GM12892 (cell line): ENCODE results near the gene C1orf141.

Experiments used
- POLR2A ChIP-seq: IDR thresholded peaks from 2 replicates; pipeline ENCODE4 v1.6.1; 2011; ENCODE audit warnings: low read depth, low read length, control low read depth
- TAF1 ChIP-seq: IDR thresholded peaks from 2 replicates; pipeline ENCODE4 v1.6.1; 2011; ENCODE audit warnings: low read depth, mild to moderate bottlenecking, control low read depth, low read length, borderline replicate concordance

DNA sequence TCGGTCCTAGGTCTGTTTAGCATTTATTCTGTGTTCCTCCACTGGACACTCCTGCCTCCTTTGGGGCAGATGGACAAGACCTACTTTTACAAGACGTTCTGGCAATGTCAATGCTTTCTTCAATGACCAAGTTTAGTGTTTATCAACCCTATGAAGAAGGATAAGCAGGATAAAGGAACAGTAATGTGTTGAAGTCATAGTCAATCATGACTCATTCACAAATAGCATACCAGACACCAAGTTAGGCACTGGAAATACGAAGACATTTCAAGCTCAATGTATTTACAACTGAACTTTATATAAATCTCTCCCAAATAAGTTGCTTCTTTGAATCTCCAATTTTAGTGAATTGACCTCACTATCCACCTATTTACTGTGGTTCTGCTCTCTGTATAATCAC is 76.0 kb downstream of the C1orf141 start:
- TF ChIP-seq POLR2A (no peak), TAF1 (no peak)
